Activated naive CD4-positive, alpha-beta T cell treated with anti-CD3 and anti-CD28 coated beads, Interleukin-2, amount 50 U/mL, for 72 hours (primary cell): ENCODE data around the gene AMOTL2. TPM values are rescaled to one million over a fixed set of nuclear protein-coding genes. Genes with fewer than 3 reads are reported as not detected.

Experiments
- ATAC-seq, 2 donors: fragments of 150-1000 bp; cut with Tn5 transposase; 2 replicates each; pipeline ENCODE4 v1.10.0; 2021; ENCODE audit warnings: mild to moderate bottlenecking in 2 of 2, moderate library complexity in 2 of 2
- DNase-seq, 2 donors: peaks; one replicate each; pipeline ENCODE4 v3.0.0; 2021 to 2022; ENCODE audit warnings: low spot score in 2 of 2
- H3K27ac Mint-ChIP-seq, 2 donors: one replicate each; pipeline ENCODE4 v1.8.0; 2022; ENCODE audit warnings: mild to moderate bottlenecking in 2 of 2, mixed read lengths in 2 of 2
- H3K36me3 Mint-ChIP-seq, 2 donors: one replicate each; pipeline ENCODE4 v1.8.0; 2022; ENCODE audit warnings: mixed read lengths in 2 of 2
- H3K9me3 Mint-ChIP-seq, 2 donors: one replicate each; pipeline ENCODE4 v1.8.0; 2022; ENCODE audit warnings: mixed read lengths in 2 of 2
- total RNA-seq, 2 donors: library from RNA; stranded (reverse); gene quantifications; one replicate each; pipeline ENCODE4 v1.2.3, GENCODE V29; 2022

Gene AMOTL2
- total RNA-seq: under 1 TPM in 1 of 2 donors, not detected in 1; 0.64 TPM

DNA sequence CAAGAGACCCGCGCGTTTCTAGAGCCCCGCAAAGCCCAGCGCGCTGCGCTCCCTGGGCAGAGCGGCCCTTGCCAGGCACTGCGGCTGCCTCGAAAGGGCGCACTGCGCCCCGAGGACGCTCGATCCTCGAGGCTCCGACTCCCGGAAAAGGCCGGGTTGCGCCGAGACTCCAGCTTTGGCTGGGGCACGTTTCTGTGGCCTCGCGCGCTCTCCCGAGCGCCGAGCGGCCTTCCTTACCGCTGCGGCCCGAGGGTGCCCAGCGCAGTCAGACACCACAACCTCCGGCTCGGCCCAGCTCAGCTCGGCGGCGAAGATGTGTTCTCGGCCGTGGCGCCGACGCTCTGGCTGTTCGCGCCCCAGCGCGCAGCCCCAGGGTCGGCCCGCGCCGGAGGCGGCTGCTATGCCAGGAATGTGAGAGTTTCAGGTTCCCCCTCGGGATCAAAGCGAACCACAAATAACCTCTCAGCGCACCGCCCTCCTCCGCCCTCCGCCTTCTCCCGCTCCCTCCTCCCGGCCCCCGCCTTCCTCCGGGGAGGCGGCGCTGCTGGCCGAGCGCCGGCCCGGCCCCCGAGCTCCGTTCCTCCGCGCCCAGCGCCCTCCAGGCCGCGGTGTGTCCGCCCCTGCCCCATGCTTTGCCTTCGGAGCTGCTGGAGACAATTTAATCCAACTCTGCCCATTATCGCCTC is at the start of gene AMOTL2:
TSS of gene AMOTL2 (minus strand) at position 343 of the 686 bp plus-strand sequence. CDS start 3,014 bp downstream, outside the sequence.
- Mint-ChIP-seq H3K36me3 (peaks cover 0 to 4% of the 10 kb centered on the region in 2 donors), H3K9me3 (no peaks in the 10 kb centered on the region), H3K27ac (peak within 1 kb of the TSS in 1 of 2 donors; percentile 20)
- peak; percentile 61 to 69 for ATAC-seq
- DNase-seq: peak in 1 of 2 donors; percentile 26

DNA sequence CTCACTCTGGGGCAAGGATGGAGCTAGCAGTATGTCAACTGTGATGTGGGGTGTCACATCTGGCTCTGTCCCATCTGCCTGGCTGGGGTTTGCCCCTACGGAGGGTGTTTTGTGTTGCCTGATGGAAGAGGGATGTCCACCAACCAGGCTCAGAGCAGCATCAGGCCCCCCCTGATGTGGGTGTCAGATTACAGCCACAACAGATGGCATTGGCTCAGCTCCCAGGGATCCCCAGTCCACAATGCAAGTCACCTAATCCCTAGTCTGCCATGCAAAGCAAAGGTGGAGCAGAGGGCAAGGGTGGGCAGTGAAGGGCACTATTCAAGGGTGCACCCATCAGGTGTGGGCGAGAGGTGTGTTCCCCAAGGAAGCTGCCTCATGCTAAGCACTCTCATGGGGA is 48.9 kb upstream of the AMOTL2 start:
- ATAC-seq: no peak
- Mint-ChIP-seq H3K36me3 (no peaks in the 10 kb centered on the region), H3K9me3 (no peaks in the 10 kb centered on the region), H3K27ac (peak overlapping the region in 1 of 2 donors; percentile 76)
- DNase-seq: no peak

DNA sequence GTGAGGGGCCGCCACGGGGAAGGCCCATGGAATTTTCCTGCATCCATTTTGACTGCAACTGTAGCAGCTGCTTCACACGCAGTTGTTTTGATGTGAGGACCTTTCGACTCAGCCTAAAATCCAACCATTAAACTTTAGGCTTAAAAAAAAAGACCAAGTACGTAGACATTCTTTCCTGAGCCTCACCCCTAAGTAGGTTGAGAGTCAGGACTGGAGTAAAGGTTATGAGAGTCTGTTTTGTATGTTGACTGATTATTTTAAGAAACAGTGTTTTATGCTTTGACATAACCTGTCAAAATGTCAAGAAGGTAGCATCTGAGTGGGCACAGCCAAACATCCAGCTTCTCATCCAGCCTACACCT is 45.7 kb upstream of the AMOTL2 start:
- no peak overlapping the region for H3K27ac Mint-ChIP-seq
- no peaks in the 10 kb centered on the region for H3K9me3 Mint-ChIP-seq
- ATAC-seq: no peak
- no peaks in the 10 kb centered on the region for H3K36me3 Mint-ChIP-seq
- no peak for DNase-seq

DNA sequence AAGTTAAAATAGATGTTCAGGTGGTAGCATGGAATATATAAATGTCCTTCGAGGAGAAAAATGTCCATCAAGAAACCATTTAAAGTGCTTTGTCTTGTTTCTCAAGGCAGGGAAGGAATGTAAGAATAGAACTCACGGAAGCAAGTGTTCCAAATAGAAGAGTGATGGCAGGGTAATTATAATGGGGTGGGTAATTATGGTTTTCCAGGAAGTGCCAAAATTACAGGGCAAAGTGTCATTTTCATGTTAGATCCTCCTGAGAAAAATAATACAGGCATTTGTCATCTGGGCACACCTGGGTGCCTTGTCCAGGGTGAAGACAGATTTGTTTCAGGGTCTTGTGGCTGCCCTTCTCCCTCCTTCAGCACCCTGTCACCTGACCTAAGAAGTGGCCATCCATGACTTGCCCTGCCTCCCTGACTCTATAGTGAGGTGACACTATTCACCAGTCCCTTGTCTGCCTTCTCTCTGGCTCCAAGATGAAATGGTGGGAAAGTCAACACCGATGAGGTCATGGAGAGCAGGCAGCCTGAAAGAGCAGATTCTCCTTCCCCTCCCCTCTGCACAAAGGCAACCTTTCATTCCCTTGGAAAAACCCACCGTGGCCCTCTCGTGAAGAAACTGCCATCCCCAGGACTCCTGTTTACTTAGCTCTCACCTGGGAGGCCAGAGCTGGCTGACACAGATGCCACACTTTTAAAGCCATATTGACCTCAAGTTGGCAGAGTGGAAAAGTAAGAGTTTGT is 45.1 kb upstream of the AMOTL2 start:
- H3K27ac Mint-ChIP-seq: no peak overlapping the region

DNA sequence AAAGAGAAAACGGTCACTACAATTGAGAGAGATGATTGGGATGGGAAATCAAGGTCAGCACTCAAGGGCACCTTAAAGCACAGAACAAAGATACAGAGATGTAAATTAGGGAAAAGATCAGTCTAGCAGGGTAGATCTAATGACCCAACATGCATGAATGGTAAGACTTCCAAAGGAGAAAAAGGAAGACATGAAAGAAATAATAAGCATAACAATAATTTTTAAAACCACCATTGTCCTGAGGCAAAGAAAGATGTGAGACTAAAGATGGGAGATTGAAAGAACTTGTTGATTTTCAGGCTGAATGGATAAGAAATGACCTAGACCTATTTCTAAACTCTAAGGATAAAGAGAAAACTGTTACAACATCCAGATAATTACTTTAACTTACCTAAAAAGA is 34.8 kb upstream of the AMOTL2 start:
- ATAC-seq (no peak), DNase-seq (no peak)
- no peaks in the 10 kb centered on the region for H3K36me3 Mint-ChIP-seq
- no peak overlapping the region for H3K27ac Mint-ChIP-seq
- peaks cover 0 to 5% of the 10 kb centered on the region in 2 donors for H3K9me3 Mint-ChIP-seq

More for the DNA sequence above, 45.1 kb upstream of the AMOTL2 start:
- ATAC-seq (no peak), DNase-seq (no peak)
- H3K36me3 Mint-ChIP-seq: no peaks in the 10 kb centered on the region
- no peaks in the 10 kb centered on the region for H3K9me3 Mint-ChIP-seq

DNA sequence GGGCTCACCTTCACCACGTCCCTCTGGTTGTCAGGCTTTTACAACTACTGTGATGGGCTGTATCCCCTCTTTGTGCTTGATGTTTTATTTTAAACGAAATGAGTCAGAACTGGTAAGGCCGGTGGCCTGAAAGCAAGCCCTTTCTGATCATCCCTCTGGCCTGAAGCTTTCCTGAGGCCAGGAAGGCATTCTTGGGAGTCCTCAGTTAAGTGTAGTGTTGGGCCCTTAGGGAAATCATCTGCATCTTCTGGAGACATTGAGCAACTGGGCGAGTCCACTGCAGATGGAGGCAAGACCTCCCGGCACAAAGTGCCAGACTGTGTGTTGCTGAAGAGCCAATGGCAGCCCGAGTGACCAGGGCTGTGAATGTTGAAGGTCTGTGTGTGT is 33.0 kb upstream of the AMOTL2 start:
- DNase-seq (no peak), ATAC-seq (no peak)
- Mint-ChIP-seq H3K27ac (no peak overlapping the region), H3K9me3 (peaks cover 13 to 17% of the 10 kb centered on the region in 2 donors), H3K36me3 (peaks cover 4 to 8% of the 10 kb centered on the region in 2 donors)

DNA sequence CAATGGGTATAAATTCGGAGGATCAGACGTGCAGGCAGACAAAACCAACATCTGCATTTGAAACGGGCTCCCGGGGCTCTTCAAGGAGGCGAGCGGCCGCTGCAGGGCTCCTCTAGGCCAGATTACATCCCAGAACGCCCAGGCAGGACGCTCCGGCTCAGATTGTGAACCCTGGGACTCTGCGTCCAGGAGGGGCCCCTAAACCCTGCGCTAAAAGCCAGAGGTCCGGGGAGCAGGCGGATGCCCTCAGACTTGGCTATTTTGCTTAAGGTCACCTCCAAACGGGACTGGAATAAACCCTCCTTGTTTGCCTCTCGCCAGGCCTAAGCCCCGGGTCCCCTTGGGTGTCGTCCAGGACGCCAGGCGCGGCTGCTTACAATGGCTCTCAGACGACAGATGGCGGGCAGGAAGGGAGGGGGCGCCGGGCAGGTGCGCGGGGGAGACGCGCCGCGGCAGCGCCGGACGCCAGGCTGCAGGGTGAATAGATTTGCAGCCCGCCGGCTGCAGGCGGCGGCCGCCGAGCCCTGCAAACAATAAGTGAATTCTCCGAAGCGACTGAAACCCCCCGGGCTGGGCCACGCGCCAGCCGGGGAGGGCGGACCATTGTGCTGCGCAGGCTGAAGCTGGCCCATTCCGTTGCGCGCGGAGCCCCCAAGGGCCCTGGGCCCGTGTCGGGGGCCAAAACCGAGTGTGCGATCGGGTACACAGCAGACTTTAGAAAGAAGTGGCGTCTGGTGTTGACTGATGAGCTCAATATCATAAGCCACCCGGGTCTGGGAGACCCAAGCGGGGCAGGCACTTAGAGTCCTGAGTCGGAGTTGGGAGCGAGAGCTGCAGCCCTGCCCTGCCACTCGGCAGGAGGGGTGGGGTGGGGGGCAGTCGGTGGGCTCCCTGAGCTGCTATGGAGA is 32.3 kb upstream of the AMOTL2 start:
- Mint-ChIP-seq H3K36me3 (peaks cover 4 to 13% of the 10 kb centered on the region in 2 donors), H3K27ac (no peak overlapping the region), H3K9me3 (peaks cover 16 to 20% of the 10 kb centered on the region in 2 donors)
- DNase-seq: no peak
- no peak for ATAC-seq

DNA sequence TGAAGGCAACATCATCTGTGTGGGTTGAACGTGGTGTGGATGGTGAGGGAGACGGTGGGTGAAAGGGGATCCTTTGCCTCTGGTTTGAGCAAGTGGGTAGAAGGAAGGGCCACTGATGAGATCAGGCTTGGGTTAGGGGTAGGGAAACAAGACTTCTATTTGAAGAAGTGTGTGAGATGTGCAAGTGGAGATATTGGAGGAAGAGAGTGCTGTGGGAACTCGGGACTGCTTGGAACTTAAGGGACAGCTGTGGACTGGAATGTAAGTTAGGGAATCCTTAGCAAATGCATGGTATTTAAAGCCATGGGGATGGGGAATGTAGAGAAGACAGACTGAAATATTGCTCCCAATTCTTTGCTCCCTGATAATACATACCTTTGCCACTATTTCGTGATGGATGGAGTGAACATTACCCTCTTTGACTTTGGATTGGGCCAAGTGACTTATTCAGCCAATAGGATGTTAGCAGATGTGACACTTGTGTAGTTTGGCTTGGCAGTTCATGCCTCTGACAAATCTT is 30.2 kb upstream of the AMOTL2 start:
- H3K27ac Mint-ChIP-seq: no peak overlapping the region
- peaks cover 4 to 13% of the 10 kb centered on the region in 2 donors for H3K36me3 Mint-ChIP-seq
- ATAC-seq (no peak), DNase-seq (no peak)
- H3K9me3 Mint-ChIP-seq: peaks cover 16 to 20% of the 10 kb centered on the region in 2 donors

DNA sequence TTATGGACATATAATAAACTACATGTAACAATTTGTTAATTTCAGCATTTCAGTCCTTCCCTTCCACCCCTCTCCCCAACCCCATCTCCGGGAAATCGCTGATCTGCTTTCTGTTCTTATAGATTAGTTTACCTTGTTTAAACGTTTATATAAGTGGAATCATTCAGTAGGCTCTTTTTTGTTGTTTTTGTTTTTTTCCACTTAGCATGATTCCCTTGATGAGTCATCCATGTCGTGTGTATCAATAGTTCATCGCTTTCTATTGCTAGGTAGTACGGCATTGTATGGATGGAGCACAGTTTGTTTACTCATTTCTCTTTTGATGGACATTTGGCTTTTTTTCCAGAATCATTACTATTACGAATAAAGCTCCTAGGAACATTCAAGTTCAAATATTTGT is 23.5 kb upstream of the AMOTL2 start:
- H3K36me3 Mint-ChIP-seq: peaks cover 3 to 6% of the 10 kb centered on the region in 2 donors
- H3K9me3 Mint-ChIP-seq: peaks cover 8% of the 10 kb centered on the region in 2 donors
- no peak overlapping the region for H3K27ac Mint-ChIP-seq
- DNase-seq (no peak), ATAC-seq (no peak)

DNA sequence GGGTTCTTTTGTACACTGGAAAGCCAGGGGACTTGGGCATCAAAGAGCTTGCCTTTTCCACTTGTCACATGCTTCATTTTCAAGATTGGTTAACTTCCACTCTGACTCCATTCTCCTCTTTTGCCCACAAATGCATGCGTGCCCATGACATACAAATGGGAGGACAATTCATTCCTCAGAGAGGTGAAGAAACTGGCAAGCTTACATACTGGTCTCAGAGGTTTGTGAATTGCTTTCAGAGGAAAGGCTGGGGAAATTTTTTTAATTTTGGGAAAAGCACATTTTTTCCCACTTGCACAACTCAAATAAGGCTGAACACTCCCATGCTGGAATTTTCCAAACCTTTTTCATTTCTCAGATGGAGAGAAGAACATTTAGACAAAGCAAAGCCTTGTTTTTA is 20.9 kb upstream of the AMOTL2 start:
- Mint-ChIP-seq H3K9me3 (no peaks in the 10 kb centered on the region), H3K27ac (no peak overlapping the region), H3K36me3 (no peaks in the 10 kb centered on the region)
- DNase-seq: no peak
- no peak for ATAC-seq

DNA sequence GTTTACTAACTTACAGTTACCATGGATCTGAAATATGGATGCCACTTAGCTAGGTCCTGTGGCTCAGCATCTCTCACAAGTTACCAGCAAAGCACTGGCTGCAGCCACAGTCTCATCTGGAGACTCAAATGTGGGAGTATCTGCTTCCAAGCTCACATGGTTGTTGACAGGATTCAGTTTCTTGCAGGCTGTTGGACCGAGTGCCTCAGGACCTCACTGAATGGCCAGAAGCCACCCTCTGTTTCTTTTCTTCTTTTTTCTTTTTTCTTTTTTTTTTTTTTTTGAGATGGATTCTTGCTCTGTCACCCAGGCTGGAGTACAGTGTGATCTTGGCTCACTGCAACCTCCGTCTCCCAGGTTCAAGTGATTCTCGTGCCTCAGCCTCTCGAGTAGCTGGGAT is 20.1 kb upstream of the AMOTL2 start:
- Mint-ChIP-seq H3K27ac (no peak overlapping the region), H3K9me3 (no peaks in the 10 kb centered on the region), H3K36me3 (no peaks in the 10 kb centered on the region)
- DNase-seq (no peak), ATAC-seq (no peak)

DNA sequence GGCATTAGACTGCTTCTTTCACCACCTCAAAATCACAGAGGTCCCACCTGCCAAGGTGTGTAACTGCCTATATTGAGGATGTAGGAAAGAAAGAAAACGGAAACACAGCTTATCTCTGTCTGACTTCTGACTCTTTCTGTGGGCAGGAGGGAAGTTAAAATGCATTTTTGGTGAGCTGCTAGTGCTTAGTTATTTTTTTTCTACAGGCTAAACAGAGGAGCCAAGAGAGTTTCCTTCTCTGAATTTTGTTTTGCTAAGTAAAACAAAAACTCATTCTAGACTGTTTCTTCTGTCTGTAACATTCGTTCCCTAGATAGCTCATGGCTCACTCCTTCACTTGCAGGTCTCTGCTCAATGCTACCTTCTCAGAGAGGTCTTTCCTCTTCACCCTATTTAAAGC is 18.8 kb upstream of the AMOTL2 start:
- H3K36me3 Mint-ChIP-seq: no peaks in the 10 kb centered on the region
- no peak for ATAC-seq

DNA sequence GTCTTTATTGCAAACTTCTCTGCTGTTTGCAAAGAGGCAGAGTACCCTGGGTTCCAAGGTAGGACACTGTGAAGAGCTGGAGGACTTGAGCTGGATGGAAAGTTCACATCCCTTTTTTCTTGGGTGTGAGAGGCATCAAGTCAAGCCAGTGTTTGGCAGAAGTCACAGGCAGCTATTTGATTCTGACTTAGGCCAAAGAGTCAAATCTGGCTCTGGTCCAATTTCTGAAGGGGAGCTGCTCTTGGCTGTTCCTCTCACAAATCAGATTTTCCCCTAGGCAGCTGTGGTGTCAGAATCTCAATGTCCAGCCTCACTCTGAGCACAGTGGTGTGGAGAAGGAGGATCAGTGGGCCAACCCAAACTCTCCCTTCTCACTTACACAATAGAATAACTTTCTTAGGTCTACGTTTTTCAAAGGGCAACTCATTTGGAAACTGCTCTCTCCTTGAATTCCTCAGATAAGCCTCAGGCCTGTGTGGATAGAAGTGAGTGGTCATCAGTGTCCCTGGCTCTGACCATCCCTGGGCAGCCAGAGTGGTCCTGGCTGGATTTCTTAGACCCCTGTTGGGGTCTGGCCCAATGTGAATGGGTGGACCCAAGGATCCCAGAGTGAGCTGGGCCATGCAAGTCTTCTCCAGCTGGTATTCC is 18.2 kb upstream of the AMOTL2 start:
- Mint-ChIP-seq H3K9me3 (no peaks in the 10 kb centered on the region), H3K36me3 (no peaks in the 10 kb centered on the region), H3K27ac (no peak overlapping the region)
- no peak for ATAC-seq
- DNase-seq: no peak

More for the DNA sequence above, 18.8 kb upstream of the AMOTL2 start:
- no peak overlapping the region for H3K27ac Mint-ChIP-seq
- DNase-seq: no peak
- no peaks in the 10 kb centered on the region for H3K9me3 Mint-ChIP-seq

DNA sequence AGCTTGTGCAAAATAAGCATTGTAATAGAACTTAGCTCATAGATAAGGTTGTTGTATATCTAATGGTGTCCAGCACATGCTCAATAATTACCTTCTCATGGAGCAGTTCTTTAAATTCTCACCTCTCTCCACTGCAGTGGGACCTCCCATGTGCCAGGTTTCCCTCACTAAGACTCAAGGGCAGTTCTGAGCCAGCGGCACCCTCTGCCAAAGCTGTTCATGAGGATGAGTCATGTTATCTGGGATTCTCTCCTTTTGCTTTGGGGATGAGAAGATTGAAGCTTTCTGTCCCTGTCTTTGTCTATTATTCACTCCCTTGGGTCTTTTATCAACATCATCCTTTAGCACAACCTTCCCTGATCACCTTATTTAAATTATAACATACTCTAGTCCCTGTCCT is 15.6 kb upstream of the AMOTL2 start:
- H3K36me3 Mint-ChIP-seq: no peaks in the 10 kb centered on the region
- no peak overlapping the region for H3K27ac Mint-ChIP-seq
- no peak for ATAC-seq
- DNase-seq: no peak
- no peaks in the 10 kb centered on the region for H3K9me3 Mint-ChIP-seq

DNA sequence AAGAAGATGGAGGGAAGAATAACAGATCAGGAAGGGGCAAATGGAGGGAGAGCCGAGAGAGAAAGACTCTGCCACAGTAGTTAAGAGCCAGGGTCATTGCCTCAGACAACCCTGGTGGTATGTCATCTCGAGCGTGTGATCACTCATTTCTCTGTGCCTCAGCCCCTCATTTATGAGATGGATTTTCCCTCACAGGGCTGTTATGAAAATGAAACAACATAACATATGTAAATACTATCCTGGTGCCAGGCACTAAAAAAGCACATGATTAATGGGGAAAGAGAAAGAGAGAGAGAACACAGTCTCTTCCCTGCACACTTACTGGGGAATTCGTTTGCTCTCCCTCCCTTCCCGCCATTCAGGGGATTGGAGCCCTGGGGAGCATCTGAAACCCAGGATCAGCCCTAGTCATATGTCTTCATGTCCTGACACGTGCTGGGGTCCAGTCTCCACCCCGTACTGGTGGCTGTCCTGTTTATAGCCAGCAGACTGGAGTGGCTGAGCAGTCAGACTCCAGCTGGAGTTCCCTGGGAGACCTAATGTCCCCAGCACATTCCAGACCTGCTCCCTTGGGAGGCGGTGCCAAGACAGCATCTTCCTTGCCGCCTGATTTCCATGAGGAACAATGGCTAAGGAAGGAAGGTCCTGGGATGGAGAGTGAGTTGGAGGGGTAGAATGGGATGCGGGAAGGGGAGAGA is 14.7 kb upstream of the AMOTL2 start:
- H3K27ac Mint-ChIP-seq: no peak overlapping the region
- DNase-seq (no peak), ATAC-seq (no peak)
- H3K36me3 Mint-ChIP-seq: no peaks in the 10 kb centered on the region
- no peaks in the 10 kb centered on the region for H3K9me3 Mint-ChIP-seq

DNA sequence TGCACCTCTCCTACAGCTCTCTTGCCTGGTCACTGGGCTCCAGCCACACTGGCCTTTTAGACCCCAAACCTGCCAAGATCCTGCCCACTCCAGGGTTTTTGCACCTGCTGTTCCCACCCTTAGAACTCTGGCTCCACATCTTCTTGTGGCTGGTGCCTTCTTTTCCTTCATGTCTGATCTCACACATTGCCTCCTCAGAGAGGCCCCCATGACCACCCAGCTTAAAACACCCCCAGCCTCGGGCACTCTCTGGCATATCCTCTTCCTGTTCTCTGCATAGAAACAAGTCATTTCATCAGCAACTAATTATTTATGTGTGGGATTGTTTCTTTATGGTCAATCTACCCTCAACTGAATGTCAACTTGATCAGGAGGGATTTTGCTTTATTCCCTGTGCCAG is 14.0 kb upstream of the AMOTL2 start:
- Mint-ChIP-seq H3K36me3 (no peaks in the 10 kb centered on the region), H3K27ac (no peak overlapping the region)
- ATAC-seq: no peak

More for the DNA sequence above, 14.0 kb upstream of the AMOTL2 start:
- no peaks in the 10 kb centered on the region for H3K9me3 Mint-ChIP-seq
- DNase-seq: no peak
